ENCODE data around the gene KIF6. TPM values are rescaled to one million over a fixed set of nuclear protein-coding genes. Genes with fewer than 3 reads are reported as not detected.

The KIF6 gene
- total and polyA plus RNA-seq, 2 of the 8 experiments (the other 6 are each of a cell fraction or from before 2014, with no cell fraction given): 0.53 to 0.65 TPM

DNA sequence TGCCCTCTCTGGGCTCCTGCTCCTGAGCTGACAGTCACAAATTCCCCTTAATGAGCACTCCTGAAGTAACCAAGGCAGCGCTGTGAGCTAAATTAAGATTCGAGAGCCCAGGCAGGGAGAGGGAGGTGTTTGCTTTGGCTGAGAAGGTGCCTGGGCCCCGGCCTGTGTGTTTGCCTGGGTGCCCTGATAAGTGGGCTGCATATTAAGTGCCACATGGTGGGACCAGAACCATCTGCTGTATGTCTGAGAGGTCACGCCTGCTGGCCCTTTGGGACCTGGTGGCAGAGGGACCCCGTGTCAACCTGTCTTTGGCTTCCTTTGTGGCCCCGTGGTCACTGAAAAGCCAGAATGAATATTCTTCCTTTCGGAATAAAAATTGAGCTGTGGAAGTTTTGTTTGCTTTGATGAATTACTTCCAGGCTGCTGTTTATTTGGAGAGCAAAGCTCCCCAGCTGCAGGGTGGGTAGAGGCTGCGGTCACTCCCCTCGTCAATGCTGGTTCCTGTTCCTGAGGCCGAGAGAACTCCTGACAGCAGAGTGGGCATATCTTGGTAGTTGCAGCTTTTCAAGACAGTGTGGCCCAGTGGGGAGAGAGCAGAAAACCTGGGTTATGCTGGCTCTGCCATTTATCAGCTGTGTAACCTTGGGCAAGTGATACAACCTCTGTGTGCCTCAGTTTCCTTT lies 385.2 kb downstream of the KIF6 start:
- H2BK120ac ChIP-seq (replicated peaks; ENCODE audit: low read depth, low read length): no peak overlapping the region
- no peaks in the 10 kb centered on the region for H3K79me2 ChIP-seq (ENCODE audit: control insufficient read depth in 1 of 2, insufficient read depth in 2 of 2, low read length in 2 of 2)
- ChIA-PET CTCF (ENCODE audit: partially characterized antibody) (interaction anchor here (0.6 to 2.6 kb wide), 11 partner anchors 10 to 526 kb away, joined by 3 to 9 read pairs (median 3); partner anchors contain the start of gene KCNK17), POLR2A (ENCODE audit: partially characterized antibody) (interaction anchor here (0.6 kb wide), 1 partner anchor 354 kb away, joined by 3 read pairs; no protein-coding TSS in a partner anchor)
- TF ChIP-seq FOSL1 (IDR thresholded peaks at IDR 0.05; ENCODE audit: insufficient read depth, low read depth, low read length) (no peak), SAP30 (IDR thresholded peaks at IDR 0.05; ENCODE audit: insufficient read depth, insufficient replicate concordance, low read length) (no peak), SP2 (IDR thresholded peaks at IDR 0.05; ENCODE audit: low read length) (no peak), POLR2AphosphoS5 (IDR thresholded peaks at IDR 0.05; ENCODE audit: low read depth, low read length) (no peak), KDM1A (IDR thresholded peaks at IDR 0.05; ENCODE audit: borderline replicate concordance, low read length) (no peak), CBX8 (IDR thresholded peaks at IDR 0.05; ENCODE audit: borderline replicate concordance, low read depth, low read length) (no peak), SIN3A (conservative IDR thresholded peaks at IDR 0.05 in 1 of 2, IDR thresholded peaks at IDR 0.05 in 1 of 2; ENCODE audit: low read depth in 1 of 2, low read length in 2 of 2) (no peak), TCF12 (IDR thresholded peaks at IDR 0.05; ENCODE audit: low read depth, low read length) (no peak), CBX5 (IDR thresholded peaks at IDR 0.05; ENCODE audit: low read depth, low read length) (no peak), TAF1 (IDR thresholded peaks at IDR 0.05; ENCODE audit: low read depth, low read length) (no peak), NANOG (IDR thresholded peaks at IDR 0.05; ENCODE audit: insufficient read depth, low read depth, low read length, poor library complexity, severe bottlenecking) (no peak)
- TF ChIP-seq, protein P1, sequence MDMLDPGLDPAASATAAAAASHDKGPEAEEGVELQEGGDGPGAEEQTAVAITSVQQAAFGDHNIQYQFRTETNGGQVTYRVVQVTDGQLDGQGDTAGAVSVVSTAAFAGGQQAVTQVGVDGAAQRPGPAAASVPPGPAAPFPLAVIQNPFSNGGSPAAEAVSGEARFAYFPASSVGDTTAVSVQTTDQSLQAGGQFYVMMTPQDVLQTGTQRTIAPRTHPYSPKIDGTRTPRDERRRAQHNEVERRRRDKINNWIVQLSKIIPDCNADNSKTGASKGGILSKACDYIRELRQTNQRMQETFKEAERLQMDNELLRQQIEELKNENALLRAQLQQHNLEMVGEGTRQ (IDR thresholded peaks at IDR 0.05; ENCODE audit: low read length): no peak
- H2BK20ac ChIP-seq (ENCODE audit: low read length): no peak overlapping the region
- no peak for DNase-seq (ENCODE audit: low read depth in 1 of 2, low spot score in 2 of 2)
- H3K23me2 ChIP-seq (ENCODE audit: low read depth, low read length): no peaks in the 10 kb centered on the region
- no peak overlapping the region for H3K14ac ChIP-seq (ENCODE audit: insufficient read length)
- no peak overlapping the region for H2BK12ac ChIP-seq (ENCODE audit: low read depth, low read length)
- no peak overlapping the region for H3K9ac ChIP-seq (replicated peaks in 1 of 4; ENCODE audit: extremely low read depth in 1 of 4, low read depth in 3 of 4, low read length in 3 of 4)
- H2BK15ac ChIP-seq (ENCODE audit: low read length): no peak overlapping the region
- H3K18ac ChIP-seq (ENCODE audit: extremely low read depth, low read length): no peak overlapping the region
- H3K4me2 ChIP-seq (ENCODE audit: insufficient read depth in 1 of 2, low read depth in 2 of 2, low read length in 2 of 2): no peak overlapping the region
- peaks cover 3 to 15% (median 8%) of the 10 kb centered on the region in 4 experiments for H3K4me1 ChIP-seq (replicated peaks in 1 of 4; ENCODE audit: control insufficient read depth in 3 of 4, insufficient read depth in 4 of 4, low read length in 3 of 4)
- H2AK5ac ChIP-seq (ENCODE audit: low read depth, low read length): no peak overlapping the region
- H4K91ac ChIP-seq (replicated peaks; ENCODE audit: insufficient read length, low read length): no peak overlapping the region
- H4K20me1 ChIP-seq (replicated peaks in 1 of 2; ENCODE audit: control insufficient read depth in 1 of 2, insufficient read depth in 2 of 2, low read length in 2 of 2): no peaks in the 10 kb centered on the region
- no peak overlapping the region for H4K8ac ChIP-seq (ENCODE audit: extremely low read depth, insufficient read depth, low read length)
- H3K27me3 ChIP-seq (replicated peaks in 1 of 4; ENCODE audit: control insufficient read depth in 3 of 4, extremely low read depth in 1 of 4, insufficient read depth in 3 of 4, low read length in 3 of 4): peaks cover 0 to 2% (median 0%) of the 10 kb centered on the region in 4 experiments; a peak in 1 of 7 replicates
- H3K36me3 ChIP-seq (ENCODE audit: control insufficient read depth in 2 of 4, insufficient read depth in 4 of 4, low read length in 3 of 4): no peaks in the 10 kb centered on the region
- H2AFZ ChIP-seq (ENCODE audit: low read length): no peak overlapping the region
- no peak overlapping the region for H3K23ac ChIP-seq (ENCODE audit: insufficient read length)
- 74% methylated on average over 10 of the region's 10 CpGs; no CpG with 5 or more reads in 1 of the 2 experiments for WGBS, 2 experiments (ENCODE audit: extremely low coverage in 1 of 2, insufficient coverage in 1 of 2, insufficient read length in 1 of 2, insufficient replicate concordance in 2 of 2, low coverage in 1 of 2, low lambda C conversion rate in 2 of 2, missing lambda C conversion rate in 1 of 2)
- H3K4me3 ChIP-seq (ENCODE audit: extremely low read depth in 1 of 4, insufficient read depth in 2 of 4, low read depth in 3 of 4, low read length in 4 of 4): no peak overlapping the region
- H2BK5ac ChIP-seq (ENCODE audit: low read depth, low read length): no peak overlapping the region
- H3K79me1 ChIP-seq (ENCODE audit: low read depth, low read length): no peaks in the 10 kb centered on the region
- H3K4ac ChIP-seq (replicated peaks; ENCODE audit: insufficient read length, low read depth, low read length): no peak overlapping the region
- no peak overlapping the region for H3K27ac ChIP-seq (ENCODE audit: low read depth, low read length)
- H3K9me3 ChIP-seq (ENCODE audit: insufficient read depth in 2 of 2, low read depth in 1 of 2, low read length in 1 of 2): no peaks in the 10 kb centered on the region
- no peak for FAIRE-seq
- no peak overlapping the region for H3K56ac ChIP-seq (replicated peaks; ENCODE audit: insufficient read length, low read depth, low read length)
- no peak overlapping the region for H4K5ac ChIP-seq (ENCODE audit: insufficient read length, low read depth, low read length)

All from H1 (cell line).